ENCODE results near the gene CUL5.
A peak's percentile ranks its signal among the peaks of the same experiment; 100 is the strongest.

CUL5 gene

DNA sequence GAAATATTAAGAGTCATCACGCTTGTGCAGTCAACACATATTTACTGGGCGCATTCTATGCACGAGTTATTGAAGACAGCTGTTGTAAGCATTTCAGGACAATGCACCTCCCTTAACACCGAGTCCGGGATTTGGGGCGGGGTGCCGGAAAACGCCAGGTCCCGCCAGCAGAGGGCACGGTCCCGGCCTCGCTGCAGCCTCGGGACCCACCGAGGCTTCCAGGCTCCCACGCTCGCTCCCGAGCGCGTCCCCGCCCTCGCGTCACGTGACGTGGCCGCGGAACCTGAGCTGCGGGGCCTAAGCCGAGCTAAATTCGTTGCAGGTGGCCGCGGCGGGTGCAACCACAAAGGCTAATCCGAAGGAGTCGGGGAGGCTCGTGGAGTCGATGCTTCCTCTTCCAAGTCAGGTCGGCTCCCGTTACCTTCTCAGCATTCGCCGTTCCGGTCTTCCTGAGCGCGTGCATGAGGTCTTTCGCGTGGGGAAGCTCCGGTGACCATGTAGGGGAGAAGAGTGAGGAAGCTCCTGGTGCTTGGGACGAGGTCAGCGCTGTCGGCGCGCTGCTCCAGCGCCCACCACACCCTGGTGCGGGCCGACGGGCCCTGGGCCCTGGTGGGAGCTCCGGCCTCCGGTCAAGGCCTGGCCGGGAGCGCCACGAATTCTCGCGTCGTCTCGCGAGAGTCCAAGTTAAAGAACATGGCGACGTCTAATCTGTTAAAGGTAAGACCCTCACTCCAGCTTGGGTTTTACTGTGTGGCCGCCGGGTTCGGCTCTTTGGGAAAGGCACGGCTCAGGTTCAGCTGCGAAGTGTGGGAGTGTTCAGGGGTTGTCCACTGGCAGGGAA is at the start of gene CUL5:
Gene CUL5 (plus strand): TSS at position 243 of the 841 bp plus-strand sequence. CDS start 451 bp downstream, at position 694.
- peak; percentile 76 for DNase-seq (ENCODE audit: extremely low read depth, low read depth)
- TF ChIP-seq CTCF (IDR thresholded peaks at IDR 0.05; ENCODE audit: low read depth, low read length, missing control alignments): peak; percentile 90
- H3K4me3 ChIP-seq (replicated peaks; ENCODE audit: low read depth, low read length): peak within 1 kb of the TSS; percentile 76

DNA sequence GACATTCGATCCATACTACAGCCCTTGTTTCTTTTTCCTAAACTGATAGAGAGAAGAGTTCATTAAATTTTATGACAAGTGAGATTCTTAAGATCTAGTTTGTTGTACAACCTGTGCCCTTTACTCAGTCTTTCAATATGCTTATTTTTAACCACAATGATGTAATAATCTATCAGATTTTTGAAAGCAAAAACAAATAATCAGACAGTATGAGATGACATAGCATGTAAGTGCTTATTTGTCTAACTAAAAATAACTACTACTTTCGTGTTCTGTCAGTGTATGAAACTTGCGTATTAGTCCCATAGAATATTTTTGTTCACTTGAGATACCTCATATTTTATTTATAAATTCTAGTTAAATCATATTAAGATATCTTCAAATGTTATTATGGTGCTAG is 47.2 kb upstream of the CUL5 start:
- H3K4me3 ChIP-seq (replicated peaks; ENCODE audit: low read depth, low read length): no peak overlapping the region
- TF ChIP-seq CTCF (IDR thresholded peaks at IDR 0.05; ENCODE audit: low read depth, low read length, missing control alignments): no peak
- no peak for DNase-seq (ENCODE audit: extremely low read depth, low read depth)

DNA sequence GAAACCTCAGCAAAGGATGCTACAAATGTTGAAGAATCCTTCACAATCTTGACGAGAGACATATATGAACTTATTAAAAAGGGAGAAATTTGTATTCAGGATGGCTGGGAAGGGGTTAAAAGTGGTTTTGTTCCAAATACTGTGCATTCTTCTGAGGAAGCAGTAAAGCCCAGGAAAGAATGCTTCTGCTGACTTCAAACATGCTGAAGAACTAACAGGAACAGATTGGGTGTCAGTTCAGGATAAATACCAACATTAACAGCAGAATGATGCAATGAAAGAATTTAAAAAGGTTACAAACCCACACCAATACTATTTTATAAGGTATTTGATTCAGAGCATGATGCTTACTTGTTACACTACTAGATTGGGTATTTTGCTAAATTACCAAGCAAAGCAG is 46.5 kb upstream of the CUL5 start:
- H3K4me3 ChIP-seq (replicated peaks; ENCODE audit: low read depth, low read length): no peak overlapping the region
- no peak for TF ChIP-seq CTCF (IDR thresholded peaks at IDR 0.05; ENCODE audit: low read depth, low read length, missing control alignments)
- no peak for DNase-seq (ENCODE audit: extremely low read depth, low read depth)

GRCh38 chr11:107963091-107963490 is 45.6 kb upstream of the CUL5 start:
- no peak overlapping the region for H3K4me3 ChIP-seq (replicated peaks; ENCODE audit: low read depth, low read length)
- DNase-seq (ENCODE audit: extremely low read depth, low read depth): no peak
- TF ChIP-seq CTCF (IDR thresholded peaks at IDR 0.05; ENCODE audit: low read depth, low read length, missing control alignments): no peak

DNA sequence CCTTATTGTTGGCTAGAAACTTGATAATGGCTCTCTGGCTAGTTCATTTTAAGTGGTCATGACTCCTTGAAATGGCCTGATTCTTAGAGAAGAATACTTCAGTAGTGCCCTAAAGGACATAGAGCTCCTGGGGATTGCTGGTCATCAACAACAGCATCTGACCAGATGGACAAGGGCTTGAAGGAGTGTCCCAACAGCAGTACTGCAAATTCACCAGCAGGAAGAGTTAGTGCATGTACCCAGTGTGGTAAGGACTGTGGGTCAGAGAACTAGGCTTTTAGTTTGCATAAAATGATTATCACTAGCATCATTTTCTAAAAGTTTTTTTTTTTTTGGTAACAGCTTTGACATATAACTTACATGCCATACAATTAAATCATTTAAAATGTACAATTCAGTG is 39.5 kb upstream of the CUL5 start:
- TF ChIP-seq CTCF (IDR thresholded peaks at IDR 0.05; ENCODE audit: low read depth, low read length, missing control alignments): no peak
- DNase-seq (ENCODE audit: extremely low read depth, low read depth): no peak

DNA sequence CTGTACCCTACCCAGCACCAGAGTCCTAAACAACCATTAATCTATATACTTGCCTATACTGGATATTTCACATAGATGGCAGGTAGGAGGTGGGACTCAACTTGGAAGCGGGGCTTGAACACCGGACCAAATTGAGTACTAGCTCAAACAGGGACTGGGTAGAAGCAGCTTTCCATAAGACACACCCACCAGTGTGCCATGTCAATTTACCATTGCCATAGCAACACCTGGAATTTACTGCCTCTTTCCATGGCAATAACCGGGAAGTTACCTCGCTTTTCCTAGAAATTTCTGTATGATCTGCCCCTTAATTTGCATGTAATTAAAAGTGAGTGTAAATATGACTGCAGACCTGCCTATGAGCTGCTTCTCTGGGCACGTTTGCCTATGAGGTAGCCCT is 38.6 kb upstream of the CUL5 start:
- DNase-seq (ENCODE audit: extremely low read depth, low read depth): no peak
- TF ChIP-seq CTCF (IDR thresholded peaks at IDR 0.05; ENCODE audit: low read depth, low read length, missing control alignments): no peak
- no peak overlapping the region for H3K4me3 ChIP-seq (replicated peaks; ENCODE audit: low read depth, low read length)

More for the DNA sequence above, 39.5 kb upstream of the CUL5 start:
- no peak overlapping the region for H3K4me3 ChIP-seq (replicated peaks; ENCODE audit: low read depth, low read length)

Data from HFF-Myc (cell line).